GM23338 (cell line): Measurements from ENCODE around the gene CUEDC1.

ENCODE experiments used
- CREB1 ChIP-seq: fragments of 250-450 bp; sonication (Bioruptor Pico); IDR thresholded peaks from 2 replicates; pipeline ENCODE4 v1.5.0; 2020; ENCODE audit warnings: low read depth, mild to moderate bottlenecking, moderate library complexity
- CTCF ChIP-seq, 2 experiments: fragments of 200-600 bp in 1 of 2; sonication (generic) in 1 of 2; conservative IDR thresholded peaks; 2 replicates each; pipeline versions ENCODE4 v1.5.1 to v1.6.1; 2016 to 2017; ENCODE audit warnings: antibody characterized with exemption in 2 of 2, low read depth in 2 of 2, mild to moderate bottlenecking in 2 of 2, moderate library complexity in 1 of 2
- EZH2 ChIP-seq: fragments of 200-600 bp; sonication (generic); IDR thresholded peaks from one replicate; pipeline ENCODE4 v1.8.0; 2017; ENCODE audit warnings: antibody characterized with exemption, mild to moderate bottlenecking, low read depth; ENCODE audit not compliant: unreplicated experiment
- EZH2phosphoT487 ChIP-seq: fragments of 200-600 bp; sonication (generic); IDR thresholded peaks from one replicate; pipeline ENCODE4 v1.8.1; 2018; ENCODE audit warnings: antibody characterized with exemption; ENCODE audit not compliant: unreplicated experiment
- JUNB ChIP-seq: IDR thresholded peaks from one replicate; pipeline ENCODE4 v1.6.1; 2016; ENCODE audit warnings: antibody characterized with exemption; ENCODE audit not compliant: unreplicated experiment
- POLR2AphosphoS5 ChIP-seq: IDR thresholded peaks from 2 replicates; pipeline ENCODE4 v1.6.1; 2016; ENCODE audit warnings: antibody characterized with exemption, low read depth
- REST ChIP-seq: IDR thresholded peaks from one replicate; pipeline ENCODE4 v1.6.1; 2018; ENCODE audit warnings: antibody characterized with exemption; ENCODE audit not compliant: unreplicated experiment
- ZNF331 ChIP-seq: fragments of 250-450 bp; sonication (Bioruptor Pico); IDR thresholded peaks from 2 replicates; pipeline ENCODE4 v1.5.0; 2020; ENCODE audit warnings: low read depth, mild to moderate bottlenecking, moderate library complexity

GRCh38 chr17:57924677-57925076 is 30.5 kb downstream of the CUEDC1 start:
- TF ChIP-seq CTCF (conservative IDR thresholded peaks at IDR 0.05; ENCODE audit: low read depth in 2 of 2) (no peak), CREB1 (no peak), POLR2AphosphoS5 (no peak), EZH2 (no peak), REST (no peak), JUNB (no peak), EZH2phosphoT487 (no peak), ZNF331 (CRISPR knock-in tag) (no peak)
